Measurements from ENCODE around the gene CDH24.

The CDH24 gene

GRCh38 chr14:23023022-23023794 lies 34.1 kb downstream of the CDH24 start:
- no peak for TF ChIP-seq CTCF (IDR thresholded peaks at IDR 0.05; ENCODE audit: low read depth, low read length, missing control alignments)
- no peak for DNase-seq (ENCODE audit: low read depth)
- H3K4me3 ChIP-seq (ENCODE audit: low read depth, low read length): no peak overlapping the region

GRCh38 chr14:23021889-23022442 lies 35.4 kb downstream of the CDH24 start:
- TF ChIP-seq CTCF (IDR thresholded peaks at IDR 0.05; ENCODE audit: low read depth, low read length, missing control alignments): no peak
- DNase-seq (ENCODE audit: low read depth): no peak
- H3K4me3 ChIP-seq (ENCODE audit: low read depth, low read length): no peak overlapping the region

DNA sequence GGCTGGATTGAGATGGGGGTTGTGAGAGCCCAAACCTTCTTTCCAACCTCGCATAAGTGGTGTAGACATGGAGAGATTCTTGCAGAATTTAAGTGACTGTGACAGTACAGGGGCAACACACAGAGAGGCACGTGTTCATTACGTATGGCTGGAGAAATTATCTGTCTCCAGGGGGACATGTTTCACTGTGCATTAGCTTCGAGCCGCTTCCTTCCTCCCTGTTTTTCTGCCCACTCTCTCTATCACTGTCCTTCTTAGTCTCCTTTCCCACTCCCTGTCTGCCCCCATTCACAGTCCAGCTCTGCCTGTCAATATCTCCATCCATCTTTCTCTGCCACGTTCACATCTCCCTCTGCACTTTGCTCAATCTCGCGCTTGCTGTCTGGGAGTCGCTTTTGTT lies 35.9 kb downstream of the CDH24 start:
- no peak for TF ChIP-seq CTCF (IDR thresholded peaks at IDR 0.05; ENCODE audit: low read depth, low read length, missing control alignments)
- DNase-seq (ENCODE audit: low read depth): no peak

GRCh38 chr14:23020143-23021128 lies 36.9 kb downstream of the CDH24 start:
- no peak overlapping the region for H3K4me3 ChIP-seq (ENCODE audit: low read depth, low read length)
- DNase-seq (ENCODE audit: low read depth): no peak
- TF ChIP-seq CTCF (IDR thresholded peaks at IDR 0.05; ENCODE audit: low read depth, low read length, missing control alignments): no peak

More for the DNA sequence above, 35.9 kb downstream of the CDH24 start:
- no peak overlapping the region for H3K4me3 ChIP-seq (ENCODE audit: low read depth, low read length)

DNA sequence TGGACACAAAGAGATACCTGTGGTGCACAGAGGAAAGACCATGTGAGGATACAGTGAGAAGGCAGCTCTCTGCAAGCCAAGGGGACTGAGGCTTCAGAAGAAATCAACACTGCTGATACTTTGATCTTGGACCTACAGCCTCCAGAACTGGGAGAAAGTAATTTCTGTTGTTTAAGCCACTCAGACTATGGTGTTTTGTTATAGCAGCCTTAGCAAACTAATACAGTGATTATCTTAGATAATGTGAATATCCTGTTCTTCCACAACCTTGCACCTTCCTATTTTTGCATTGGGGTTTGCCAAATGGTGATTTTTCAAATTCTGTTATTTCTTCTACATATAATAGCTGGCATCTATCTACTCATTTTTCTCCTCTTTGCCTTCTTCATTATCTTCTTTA lies 39.2 kb downstream of the CDH24 start:
- TF ChIP-seq CTCF (IDR thresholded peaks at IDR 0.05; ENCODE audit: low read depth, low read length, missing control alignments): no peak
- DNase-seq (ENCODE audit: low read depth): no peak
- no peak overlapping the region for H3K4me3 ChIP-seq (ENCODE audit: low read depth, low read length)

GRCh38 chr14:23017091-23017490 lies 40.2 kb downstream of the CDH24 start:
- DNase-seq (ENCODE audit: low read depth): no peak
- no peak overlapping the region for H3K4me3 ChIP-seq (ENCODE audit: low read depth, low read length)
- no peak for TF ChIP-seq CTCF (IDR thresholded peaks at IDR 0.05; ENCODE audit: low read depth, low read length, missing control alignments)
